ENCODE measurements around the gene GPR52.

Gene GPR52

GRCh38 chr1:174414203-174414602 lies 33.6 kb upstream of the GPR52 start (continued):
- TF ChIP-seq ATF2 (tag by site-specific recombination; IDR thresholded peaks at IDR 0.05; ENCODE audit: low read depth) (no peak), ZNF2 (tag by site-specific recombination; IDR thresholded peaks at IDR 0.05) (no peak), ZNF280D (tag by site-specific recombination; IDR thresholded peaks at IDR 0.05) (no peak), PRDM4 (tag by site-specific recombination; IDR thresholded peaks at IDR 0.05) (no peak), ZNF335 (tag by site-specific recombination; conservative IDR thresholded peaks at IDR 0.05) (no peak), ZNF692 (tag by site-specific recombination; IDR thresholded peaks at IDR 0.05) (no peak)

GRCh38 chr1:174415506-174415905 lies 32.3 kb upstream of the GPR52 start:
- Histone ChIP-seq H3K4me3 (ENCODE audit: low read depth, low read length) (no peak overlapping the region), H3K9me3 (ENCODE audit: control insufficient read depth, insufficient read depth, low read depth, low read length) (no peaks in the 10 kb centered on the region), H3K36me3 (ENCODE audit: control insufficient read depth in 2 of 2, insufficient read depth in 1 of 2, low read length in 2 of 2) (no peaks in the 10 kb centered on the region), H3K4me1 (ENCODE audit: control insufficient read depth, insufficient read depth, low read length) (no peaks in the 10 kb centered on the region), H3K27ac (ENCODE audit: extremely low read depth, low read depth, low read length) (no peak overlapping the region)
- TF ChIP-seq KLF17 (tag by site-specific recombination; IDR thresholded peaks at IDR 0.05) (no peak), GLIS2 (tag by site-specific recombination; IDR thresholded peaks at IDR 0.05) (no peak), ZNF404 (tag by site-specific recombination; IDR thresholded peaks at IDR 0.05) (no peak), ZNF23 (tag by site-specific recombination; IDR thresholded peaks at IDR 0.05; ENCODE audit: borderline replicate concordance) (no peak), ZNF549 (tag by site-specific recombination; IDR thresholded peaks at IDR 0.05) (no peak), ZSCAN16 (tag by site-specific recombination; IDR thresholded peaks at IDR 0.05) (no peak), ZNF529 (tag by site-specific recombination; IDR thresholded peaks at IDR 0.05; ENCODE audit: insufficient replicate concordance) (no peak), ZNF626 (tag by site-specific recombination; IDR thresholded peaks at IDR 0.05) (no peak), GFI1B (tag by site-specific recombination; IDR thresholded peaks at IDR 0.05) (no peak), ZBTB20 (tag by site-specific recombination; IDR thresholded peaks at IDR 0.05) (no peak), ZNF114 (tag by site-specific recombination; IDR thresholded peaks at IDR 0.05) (no peak), ZNF433 (tag by site-specific recombination; IDR thresholded peaks at IDR 0.05; ENCODE audit: low read depth) (no peak), GLI4 (tag by site-specific recombination; IDR thresholded peaks at IDR 0.05) (no peak), ZNF19 (tag by site-specific recombination; IDR thresholded peaks at IDR 0.05; ENCODE audit: low read depth) (no peak), KLF8 (tag by site-specific recombination; IDR thresholded peaks at IDR 0.05) (no peak), ZNF677 (tag by site-specific recombination; IDR thresholded peaks at IDR 0.05) (no peak), ZNF501 (tag by site-specific recombination; IDR thresholded peaks at IDR 0.05) (no peak), ZSCAN23 (tag by site-specific recombination; IDR thresholded peaks at IDR 0.05) (no peak), ZNF302 (tag by site-specific recombination; IDR thresholded peaks at IDR 0.05; ENCODE audit: low read depth) (no peak)
- ChIA-PET POLR2A (no interaction called here), CTCF (interaction anchor here (0.5 to 0.6 kb wide), 3 partner anchors 68 to 116 kb away, joined by 3 to 7 read pairs (median 3); no protein-coding TSS in a partner anchor)
